ENCODE measurements around the gene ZFYVE16. TPM values are rescaled to one million over a fixed set of nuclear protein-coding genes. Genes with fewer than 3 reads are reported as not detected.

ZFYVE16 gene
- total RNA-seq (2014; rRNA removed; shearing (Covaris generic)), result 11.3 and 18.4 TPM in 2 replicates

GRCh38 chr5:80407735-80408483 lies at the start of gene ZFYVE16:
ZFYVE16 (plus strand) TSS chr5:80408064; CDS start chr5:80434148, 26,084 bp downstream.

GRCh38 chr5:80487829-80488721 lies 80.2 kb downstream of the ZFYVE16 start, which contains the start of gene FAM151B:
FAM151B (plus strand) TSS chr5:80488100; CDS start chr5:80488124, 24 bp downstream.

Small RNA genes lying within 50 kb of the gene (small RNA-seq; reads per million reads assigned to genes)
- gene RNU6-211P, result not detected

Other genes starting within 250 kb of the ZFYVE16 start
- 2.4 and 3.1 TPM in 2 replicates for gene SERINC5, start 152.0 kb upstream of the ZFYVE16 start, total RNA-seq (2014; rRNA removed; shearing (Covaris generic))
- gene SPZ1, start 88.1 kb upstream of the ZFYVE16 start, total RNA-seq (2014; rRNA removed; shearing (Covaris generic)), result not detected in 2 replicates
- 1.9 and 2.6 TPM in 2 replicates for gene FAM151B, start 80.0 kb downstream of the ZFYVE16 start, total RNA-seq (2014; rRNA removed; shearing (Covaris generic))
- gene ANKRD34B, start 162.2 kb downstream of the ZFYVE16 start, total RNA-seq (2014; rRNA removed; shearing (Covaris generic)), result not detected in 2 replicates
- 16.0 and 18.3 TPM in 2 replicates for gene MSH3, start 246.6 kb downstream of the ZFYVE16 start, total RNA-seq (2014; rRNA removed; shearing (Covaris generic))
- gene DHFR, start 246.9 kb downstream of the ZFYVE16 start, total RNA-seq (2014; rRNA removed; shearing (Covaris generic)), result 43.7 and 44.9 TPM in 2 replicates